ENCODE data around the gene GRP.
A peak's percentile ranks its signal among the peaks of the same experiment; 100 is the strongest.

The GRP gene

DNA sequence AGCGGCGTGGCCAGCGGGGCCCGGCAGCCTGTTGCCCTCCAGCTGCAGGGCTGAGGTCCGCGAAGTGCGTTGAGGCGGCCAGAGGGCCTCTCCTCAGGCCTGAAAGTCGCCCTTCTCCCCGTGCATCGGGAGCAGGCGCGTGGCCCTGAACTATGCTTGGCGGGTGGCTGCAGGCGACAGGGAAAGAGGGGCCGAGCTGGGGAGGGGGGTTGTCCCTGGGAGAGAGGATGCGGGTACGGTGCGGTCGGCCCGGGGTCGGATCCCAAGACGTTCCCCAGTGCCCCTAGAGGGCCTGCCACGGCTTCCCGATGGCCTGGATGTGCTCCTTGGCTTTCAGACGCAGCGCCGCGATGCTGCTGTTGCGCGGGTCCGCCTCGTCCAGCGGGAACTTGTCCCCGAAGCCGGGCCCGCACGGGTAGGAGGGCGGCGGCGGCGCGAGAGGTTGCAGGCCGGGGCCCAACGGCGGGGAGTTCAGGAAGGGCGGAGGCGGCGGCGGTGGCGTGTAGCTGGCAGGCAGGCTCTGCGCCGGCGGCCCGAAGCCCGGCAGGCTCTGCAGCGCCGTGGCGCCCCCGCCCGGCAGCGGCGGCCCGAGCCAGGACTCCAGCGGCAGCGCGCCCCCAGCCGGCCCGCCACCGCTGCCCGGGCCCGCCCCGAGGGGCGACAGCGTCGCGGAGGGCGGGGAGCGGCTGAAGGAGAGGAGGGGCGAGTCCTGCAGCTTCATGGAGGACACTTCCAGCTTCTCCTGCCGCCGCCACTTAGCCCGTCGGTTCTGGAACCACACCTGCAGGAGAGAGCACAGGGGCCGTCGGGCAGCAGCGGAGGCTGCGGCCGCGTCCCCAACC lies 49.0 kb downstream of the GRP start:
- Mint-ChIP-seq H3K36me3 (no peaks in the 10 kb centered on the region), H3K4me3 (peak overlapping the region; percentile 42), H3K4me1 (peaks cover 43% of the 10 kb centered on the region), H3K27ac (peak overlapping the region; percentile 22), H3K27me3 (peaks cover 88% of the 10 kb centered on the region), H3K9me3 (peaks cover 2% of the 10 kb centered on the region)
- peak; percentile 29 for ATAC-seq

DNA sequence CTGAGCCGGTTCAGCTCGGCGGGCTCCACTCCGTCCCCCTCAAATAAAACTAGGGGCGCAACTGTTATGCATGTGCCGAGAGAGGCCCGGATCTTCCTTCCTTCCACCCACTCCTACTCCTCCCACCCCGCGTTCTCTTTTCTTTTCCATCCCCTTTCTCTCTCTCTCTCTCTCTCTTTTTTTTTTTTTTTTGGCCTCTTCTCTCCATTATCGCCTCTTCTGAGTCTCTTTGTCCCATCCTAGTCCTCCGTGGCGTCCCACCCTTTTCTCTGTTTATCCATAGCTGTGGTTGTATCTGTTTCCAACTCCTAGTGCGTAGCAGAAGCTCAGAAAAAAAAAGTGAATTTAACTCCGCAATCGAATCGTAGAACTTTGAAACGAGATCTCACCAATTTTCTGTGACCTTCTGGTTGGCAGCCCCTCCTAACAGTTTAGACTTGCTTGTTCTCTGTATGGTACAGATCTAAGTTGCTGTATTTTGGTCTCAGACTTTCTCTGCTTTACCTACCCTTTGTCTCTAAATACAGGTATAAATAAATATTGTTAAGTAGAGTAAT lies 49.7 kb downstream of the GRP start:
- peaks cover 90% of the 10 kb centered on the region for H3K27me3 Mint-ChIP-seq
- no peaks in the 10 kb centered on the region for H3K36me3 Mint-ChIP-seq
- H3K27ac Mint-ChIP-seq: peak overlapping the region; percentile 22
- ATAC-seq: no peak
- H3K4me3 Mint-ChIP-seq: peak overlapping the region; percentile 65
- H3K4me1 Mint-ChIP-seq: peaks cover 48% of the 10 kb centered on the region
- peaks cover 2% of the 10 kb centered on the region for H3K9me3 Mint-ChIP-seq

DNA sequence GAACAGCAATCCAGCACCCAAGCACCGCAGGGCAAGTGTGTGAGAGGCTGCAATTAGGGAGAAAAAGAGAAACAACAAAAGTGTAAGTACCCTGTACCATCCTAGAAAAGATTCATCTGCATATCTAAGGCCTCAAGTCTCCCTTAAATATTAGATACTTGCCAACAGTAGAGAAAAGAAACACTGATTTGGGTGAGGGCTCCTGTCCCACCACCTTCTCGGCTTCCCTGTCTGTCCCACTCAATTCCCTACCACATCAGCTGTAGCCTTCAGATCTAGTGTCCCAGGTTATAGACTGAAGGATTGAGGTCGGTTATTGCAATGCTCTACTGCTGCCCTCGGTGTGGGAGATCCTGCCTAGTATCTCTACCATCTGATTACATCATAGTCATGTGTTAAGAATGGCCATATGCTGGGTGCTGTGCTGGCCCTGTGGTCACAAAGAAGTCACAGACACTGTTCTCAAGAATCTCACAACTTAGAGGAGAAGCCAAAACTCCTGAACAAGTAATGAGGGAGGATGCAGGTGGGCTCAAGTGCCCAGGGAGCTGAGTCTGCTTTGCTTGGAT lies 50.8 kb downstream of the GRP start:
- H3K27ac Mint-ChIP-seq: no peak overlapping the region

DNA sequence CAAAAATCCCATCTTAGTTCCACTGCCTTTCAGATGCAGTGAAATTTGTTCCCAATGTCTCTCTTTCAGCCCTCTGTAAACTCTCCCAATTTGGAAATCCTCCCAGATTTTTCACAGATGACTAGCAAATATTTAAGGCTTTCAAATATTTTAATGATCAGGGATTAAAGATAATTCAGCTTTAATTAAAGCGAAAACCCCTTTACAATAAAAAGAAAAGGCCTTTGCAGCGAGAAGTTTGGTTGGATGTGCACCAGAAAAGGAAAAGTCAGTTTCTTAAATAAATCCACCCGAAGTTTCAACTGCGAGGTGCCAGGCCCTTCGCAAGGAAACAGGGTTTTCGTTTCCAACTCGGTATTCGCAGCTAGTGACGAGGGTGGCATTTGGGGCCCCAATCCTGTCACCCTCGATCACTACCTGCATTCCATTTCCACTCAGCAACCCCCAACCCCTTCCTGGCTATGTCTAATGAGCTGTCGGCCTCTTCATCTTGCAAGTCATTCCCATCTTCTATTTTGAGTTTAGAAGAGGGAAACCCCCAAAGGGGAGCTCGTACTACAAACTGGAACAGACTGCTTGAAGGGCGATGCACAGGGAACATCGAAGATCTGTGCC lies 51.8 kb downstream of the GRP start:
- H3K27ac Mint-ChIP-seq: no peak overlapping the region
- H3K36me3 Mint-ChIP-seq: no peaks in the 10 kb centered on the region
- peaks cover 92% of the 10 kb centered on the region for H3K27me3 Mint-ChIP-seq
- no peaks in the 10 kb centered on the region for H3K9me3 Mint-ChIP-seq
- no peak overlapping the region for H3K4me3 Mint-ChIP-seq
- no peak for ATAC-seq
- H3K4me1 Mint-ChIP-seq: peaks cover 33% of the 10 kb centered on the region

More for the DNA sequence above, 50.8 kb downstream of the GRP start:
- Mint-ChIP-seq H3K4me1 (peaks cover 42% of the 10 kb centered on the region), H3K9me3 (peaks cover 2% of the 10 kb centered on the region), H3K27me3 (peaks cover 92% of the 10 kb centered on the region), H3K4me3 (no peak overlapping the region), H3K36me3 (no peaks in the 10 kb centered on the region)
- ATAC-seq: no peak

DNA sequence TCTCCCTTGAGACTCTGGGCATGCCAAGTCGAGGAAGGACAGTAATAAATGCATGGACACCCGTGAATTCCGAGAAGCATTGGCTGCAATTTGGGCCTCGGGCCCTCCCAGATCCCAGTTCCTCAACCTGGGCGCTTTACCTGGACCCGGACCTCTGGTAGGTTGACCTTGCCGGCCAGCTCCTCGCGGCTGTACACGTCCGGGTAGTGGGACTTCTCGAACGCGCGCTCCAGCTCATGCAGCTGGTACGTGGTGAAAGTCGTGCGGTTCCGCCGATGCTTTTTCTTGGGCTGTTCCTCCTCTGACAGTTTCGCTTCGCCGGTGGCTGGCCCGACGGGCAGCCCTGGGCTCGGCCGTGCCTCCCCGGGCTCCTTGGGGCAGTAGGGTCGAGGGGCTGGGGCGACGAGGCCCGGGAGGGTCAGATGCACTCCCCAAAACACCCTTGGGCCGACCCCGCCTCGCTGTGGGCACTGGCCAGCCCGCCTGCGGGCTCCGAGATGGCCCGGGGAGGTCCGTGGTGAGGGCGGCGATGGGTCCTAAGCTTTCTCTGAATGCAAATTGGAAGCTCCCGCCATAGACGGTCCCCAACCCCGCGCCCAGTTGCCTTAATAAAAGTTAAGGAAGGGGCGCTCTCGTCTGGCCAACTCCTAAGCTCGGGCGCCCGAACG lies 52.4 kb downstream of the GRP start:
- peak; percentile 18 for ATAC-seq
- H3K27me3 Mint-ChIP-seq: peaks cover 91% of the 10 kb centered on the region
- no peak overlapping the region for H3K4me3 Mint-ChIP-seq
- H3K4me1 Mint-ChIP-seq: peaks cover 31% of the 10 kb centered on the region
- no peaks in the 10 kb centered on the region for H3K36me3 Mint-ChIP-seq
- no peak overlapping the region for H3K27ac Mint-ChIP-seq
- no peaks in the 10 kb centered on the region for H3K9me3 Mint-ChIP-seq

DNA sequence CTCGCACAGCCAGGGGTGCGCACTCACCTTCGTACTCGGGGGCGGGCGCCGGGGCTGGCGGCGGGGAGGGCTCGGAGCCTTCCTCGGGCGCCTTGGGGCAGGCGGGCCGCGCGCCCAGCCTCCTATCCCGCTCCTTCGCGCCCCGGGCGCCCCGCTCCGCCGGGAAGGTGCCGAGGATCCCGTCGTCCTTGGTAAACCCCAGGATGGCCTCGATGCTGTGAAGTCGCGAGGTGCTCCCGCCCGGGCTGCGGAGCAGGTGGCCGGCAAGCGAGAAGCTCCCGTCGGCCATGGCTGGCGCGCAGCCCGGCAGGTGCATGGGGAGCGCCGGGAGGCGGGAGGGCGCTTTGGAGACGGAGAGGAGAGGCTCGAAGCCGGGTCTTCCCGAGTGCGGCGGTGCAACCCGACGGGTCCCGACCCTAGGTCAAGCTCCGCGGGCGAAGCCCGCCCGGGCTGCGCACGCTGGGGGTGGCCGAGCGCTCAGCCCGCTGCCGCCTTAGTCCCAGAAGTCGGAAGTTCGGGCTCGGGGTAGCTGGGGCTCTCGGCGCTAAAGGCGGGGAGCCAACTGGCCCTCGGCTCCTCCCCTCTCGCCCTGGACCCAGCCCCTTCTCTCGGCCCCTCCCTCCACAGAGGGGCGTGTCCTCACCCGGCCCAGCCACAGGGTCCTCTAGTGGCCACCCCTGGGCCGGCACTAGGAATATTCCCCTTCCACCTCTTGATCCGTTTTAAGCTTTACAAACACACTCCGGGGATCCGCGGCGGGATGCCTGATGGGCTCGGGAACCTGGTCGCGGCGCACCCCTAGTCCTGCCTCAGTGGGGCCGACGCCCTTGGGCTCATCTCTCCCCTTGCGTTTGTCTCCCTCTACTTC lies 53.2 kb downstream of the GRP start, which contains the start of gene RAX:
Gene RAX (minus strand): TSS at position 564 of the 868 bp plus-strand sequence. CDS start 248 bp downstream, at position 316.
- peaks cover 84% of the 10 kb centered on the region for H3K27me3 Mint-ChIP-seq
- H3K27ac Mint-ChIP-seq: no peak within 1 kb of the TSS
- H3K4me1 Mint-ChIP-seq: peaks cover 27% of the 10 kb centered on the region
- H3K9me3 Mint-ChIP-seq: no peaks in the 10 kb centered on the region
- no peaks in the 10 kb centered on the region for H3K36me3 Mint-ChIP-seq
- ATAC-seq: peak; percentile 46
- peak within 1 kb of the TSS; percentile 33 for H3K4me3 Mint-ChIP-seq

DNA sequence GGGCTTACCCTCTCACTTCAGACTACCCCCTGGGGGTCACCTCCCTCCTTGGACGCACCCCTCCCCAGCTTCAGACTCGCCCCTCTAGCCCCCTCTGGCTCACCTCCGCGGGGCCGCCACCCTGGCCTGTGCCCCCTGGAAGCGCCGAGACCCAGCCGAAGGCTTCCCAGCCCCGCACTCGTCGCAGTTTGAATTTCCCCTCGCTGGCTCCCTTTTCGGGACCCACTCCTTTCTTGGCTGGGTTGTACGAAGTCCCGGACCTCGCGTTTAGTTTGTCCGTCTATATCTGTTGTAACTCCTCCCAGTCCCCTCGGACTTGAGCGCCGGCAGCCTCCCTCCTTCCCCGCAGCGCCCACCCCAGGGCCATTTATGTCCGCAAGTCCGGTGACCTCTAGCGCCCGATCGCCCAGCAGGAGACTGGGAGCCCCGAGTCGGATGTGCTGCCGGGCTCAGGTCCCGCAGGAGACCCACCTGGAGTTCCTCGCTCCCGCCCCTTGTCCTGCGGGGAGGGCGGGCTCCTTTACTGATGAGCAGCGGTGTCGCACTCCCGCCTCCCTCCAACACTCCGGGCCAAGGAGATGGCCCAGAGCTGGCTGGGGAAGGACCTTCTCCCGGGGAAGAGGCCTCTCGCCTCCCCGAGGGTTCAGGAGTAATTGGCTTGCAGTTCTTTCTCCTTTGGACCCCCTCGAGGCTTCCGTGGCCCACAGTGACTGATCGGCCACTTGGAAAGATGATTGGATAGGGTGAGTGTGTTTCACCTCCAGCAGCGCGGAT lies 54.0 kb downstream of the GRP start:
- Mint-ChIP-seq H3K36me3 (no peaks in the 10 kb centered on the region), H3K4me1 (peaks cover 19% of the 10 kb centered on the region), H3K4me3 (peak overlapping the region; percentile 33), H3K27me3 (peaks cover 76% of the 10 kb centered on the region), H3K27ac (no peak overlapping the region), H3K9me3 (no peaks in the 10 kb centered on the region)
- ATAC-seq: no peak

DNA sequence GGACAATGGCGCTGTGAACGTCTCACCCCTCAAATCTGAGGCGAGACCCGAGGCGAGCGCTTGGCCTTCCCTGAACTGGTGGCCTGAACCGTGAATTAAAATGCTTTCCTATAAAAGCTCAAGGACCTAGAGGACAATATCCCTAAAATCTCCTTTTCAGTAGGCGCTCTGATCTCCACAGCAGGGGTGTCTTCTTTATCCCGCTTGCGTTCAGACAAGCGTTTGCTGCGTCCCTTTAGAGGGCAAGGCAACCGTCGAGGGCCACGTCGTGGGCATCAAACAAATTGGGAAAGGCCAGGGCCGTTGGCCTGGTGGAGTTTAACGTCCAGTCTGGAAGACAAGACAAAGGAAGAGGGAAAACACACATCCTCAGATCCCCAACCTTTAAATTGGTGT lies 54.6 kb downstream of the GRP start:
- no peaks in the 10 kb centered on the region for H3K36me3 Mint-ChIP-seq
- H3K27ac Mint-ChIP-seq: no peak overlapping the region

DNA sequence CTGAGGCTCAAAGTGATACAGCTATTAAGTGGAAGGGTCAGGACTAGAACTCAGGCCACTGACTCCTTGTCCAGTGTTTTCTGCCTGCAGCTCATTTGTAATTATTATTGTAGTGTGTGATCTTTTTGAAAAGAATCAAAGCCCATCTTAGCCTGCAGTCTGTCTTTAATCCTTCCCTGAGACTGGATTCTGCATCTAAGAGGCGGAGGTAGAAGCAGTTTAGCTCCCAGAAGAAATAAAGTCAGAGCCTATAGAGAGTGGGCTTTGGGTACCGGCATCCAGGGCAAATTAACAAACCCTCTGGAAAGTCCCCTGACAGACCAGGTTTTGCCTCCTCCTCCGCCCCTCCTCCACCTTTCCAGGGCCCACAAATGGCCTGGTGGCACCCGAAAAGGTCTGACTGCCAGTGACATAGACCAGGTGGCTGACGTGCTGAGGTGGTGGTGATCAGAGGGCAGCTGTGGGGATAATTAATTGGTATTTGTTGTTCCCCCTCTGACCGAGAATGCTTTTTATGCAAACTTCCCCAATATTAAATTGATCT lies 55.5 kb downstream of the GRP start:
- Mint-ChIP-seq H3K36me3 (no peaks in the 10 kb centered on the region), H3K27ac (no peak overlapping the region), H3K27me3 (peaks cover 69% of the 10 kb centered on the region), H3K4me1 (peaks cover 11% of the 10 kb centered on the region), H3K4me3 (no peak overlapping the region), H3K9me3 (no peaks in the 10 kb centered on the region)
- no peak for ATAC-seq

More for the DNA sequence above, 54.6 kb downstream of the GRP start:
- Mint-ChIP-seq H3K4me1 (peaks cover 15% of the 10 kb centered on the region), H3K27me3 (peaks cover 70% of the 10 kb centered on the region), H3K4me3 (no peak overlapping the region), H3K9me3 (no peaks in the 10 kb centered on the region)
- ATAC-seq: no peak

DNA sequence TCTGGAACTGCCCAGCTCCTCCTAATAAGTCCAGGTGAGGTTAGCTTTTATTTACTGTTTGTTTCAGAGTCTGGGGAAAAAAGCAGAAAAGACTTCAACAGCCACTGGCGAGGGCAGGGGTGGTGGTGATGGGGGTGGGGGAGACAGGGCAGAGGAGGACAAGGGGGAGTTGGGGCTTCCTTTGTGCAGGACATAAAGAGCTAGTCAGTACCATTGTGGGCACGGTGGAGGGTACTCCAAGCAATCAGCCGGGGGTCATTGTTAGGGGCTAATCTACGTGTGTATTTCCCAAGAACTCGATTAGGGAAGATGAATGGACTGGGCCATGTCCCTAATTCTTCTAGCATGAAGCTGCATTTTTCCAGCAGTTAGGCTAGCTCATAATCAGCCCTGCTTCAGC lies 56.1 kb downstream of the GRP start:
- no peak for ATAC-seq
- no peaks in the 10 kb centered on the region for H3K9me3 Mint-ChIP-seq
- H3K27me3 Mint-ChIP-seq: peaks cover 69% of the 10 kb centered on the region
- no peak overlapping the region for H3K27ac Mint-ChIP-seq
- H3K4me1 Mint-ChIP-seq: peaks cover 11% of the 10 kb centered on the region
- H3K4me3 Mint-ChIP-seq: no peak overlapping the region
- H3K36me3 Mint-ChIP-seq: no peaks in the 10 kb centered on the region

DNA sequence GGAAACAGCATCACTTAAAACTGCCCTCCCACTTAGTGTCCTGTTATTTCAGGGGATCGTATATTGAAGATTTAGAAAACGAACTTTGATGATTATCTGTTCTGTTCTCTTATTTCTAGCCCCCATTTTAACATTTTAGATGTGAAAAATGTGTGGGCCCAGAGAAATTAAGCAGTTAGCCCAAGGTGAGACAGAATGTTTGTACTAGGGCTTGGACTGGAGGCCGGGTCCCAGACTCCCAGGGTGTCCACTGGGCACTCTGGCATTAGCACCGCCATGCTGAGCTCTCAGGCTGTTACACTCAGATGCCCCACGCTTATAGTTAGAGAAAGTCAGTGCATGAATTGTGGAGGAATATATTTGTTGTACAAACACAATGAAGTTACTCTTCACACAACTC lies 58.8 kb downstream of the GRP start:
- H3K4me3 Mint-ChIP-seq: no peak overlapping the region
- ATAC-seq: no peak
- H3K9me3 Mint-ChIP-seq: no peaks in the 10 kb centered on the region
- H3K4me1 Mint-ChIP-seq: peaks cover 6% of the 10 kb centered on the region
- H3K27ac Mint-ChIP-seq: no peak overlapping the region
- peaks cover 65% of the 10 kb centered on the region for H3K27me3 Mint-ChIP-seq
- H3K36me3 Mint-ChIP-seq: no peaks in the 10 kb centered on the region

DNA sequence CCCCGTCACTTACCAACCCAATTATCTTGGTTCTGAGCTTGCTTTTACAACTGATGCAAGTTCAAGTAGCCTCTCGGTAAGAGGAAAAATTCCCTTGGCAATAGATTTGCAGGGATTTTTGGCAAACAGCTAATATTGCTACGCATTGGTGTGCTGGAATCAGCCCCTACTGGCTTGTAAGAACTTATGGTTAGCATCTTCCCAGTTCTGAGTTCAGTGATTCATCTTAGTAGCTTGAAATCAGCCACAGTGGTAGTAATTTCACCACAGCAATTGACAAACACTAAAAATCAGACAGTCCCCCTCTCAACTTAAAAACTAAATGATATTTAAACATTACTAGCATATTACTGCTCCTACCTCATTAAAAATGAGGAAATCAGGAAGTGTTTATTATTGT lies 59.2 kb downstream of the GRP start:
- Mint-ChIP-seq H3K9me3 (no peaks in the 10 kb centered on the region), H3K27ac (no peak overlapping the region), H3K4me1 (peaks cover 2% of the 10 kb centered on the region), H3K4me3 (no peak overlapping the region), H3K36me3 (no peaks in the 10 kb centered on the region), H3K27me3 (peaks cover 65% of the 10 kb centered on the region)
- ATAC-seq: no peak

DNA sequence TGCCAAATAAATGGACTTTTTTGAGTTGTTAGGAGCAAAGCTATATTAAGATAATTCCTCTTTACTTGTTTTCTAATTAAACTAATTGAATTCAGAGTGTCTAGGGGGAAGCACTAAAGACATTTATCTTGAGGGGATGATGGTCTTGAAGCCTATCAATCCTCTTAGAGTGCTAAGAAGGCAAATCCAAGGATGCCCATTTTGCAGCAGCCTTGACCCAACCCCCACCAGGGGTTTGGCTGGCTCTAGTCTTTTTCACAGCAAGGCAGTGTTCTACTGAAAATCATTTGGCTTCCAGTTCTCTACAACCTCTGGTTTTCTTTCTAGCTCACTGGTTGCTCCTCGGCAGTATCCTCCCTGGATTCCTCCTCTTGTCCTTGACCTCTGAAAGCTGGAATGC lies 59.8 kb downstream of the GRP start:
- peaks cover 65% of the 10 kb centered on the region for H3K27me3 Mint-ChIP-seq
- no peaks in the 10 kb centered on the region for H3K4me1 Mint-ChIP-seq
- no peaks in the 10 kb centered on the region for H3K9me3 Mint-ChIP-seq
- H3K4me3 Mint-ChIP-seq: no peak overlapping the region
- H3K27ac Mint-ChIP-seq: no peak overlapping the region
- no peaks in the 10 kb centered on the region for H3K36me3 Mint-ChIP-seq
- ATAC-seq: no peak
